IMR-90 (cell line): ENCODE results near the gene EHBP1. TPM values are rescaled to one million over a fixed set of nuclear protein-coding genes. Genes with fewer than 3 reads are reported as not detected.

Experiments
- ATAC-seq: fragments of 200-7000 bp; cut with Tn5 transposase; 2 replicates; pipeline ENCODE4 v1.9.1; 2020; ENCODE audit warnings: low read depth, mild to moderate bottlenecking, moderate library complexity
- BruUV-seq: library from RNA; stranded (reverse); fragments of 400-500 nt; replicated peaks from 2 replicates; lab custom pipeline; 2021; lab: Mats Ljungman, UMichigan
- CTCF ChIA-PET: fragments of 300-600 bp; formaldehyde crosslinking; extraction: SDS; loops from one replicate; lab custom pipeline; 2021; ENCODE audit warnings: antibody characterized with exemption; lab: Yijun Ruan, JAX
- POLR2A ChIA-PET: fragments of 300-600 bp; sonication (Branson Sonifier 250); formaldehyde crosslinking; loops from one replicate; lab custom pipeline; 2022; ENCODE audit warnings: antibody characterized with exemption; ENCODE audit not compliant: unreplicated experiment; lab: Charles Lee
- DNase-seq: peaks from one replicate; pipeline ENCODE4 v3.0.0; 2013
- H2AFZ ChIP-seq: replicated peaks from 2 replicates; pipeline ENCODE3; 2013; ENCODE audit warnings: low read length, mild to moderate bottlenecking; ENCODE audit not compliant: poor library complexity
- H2AK5ac ChIP-seq: 2 replicates; pipeline ENCODE4 v1.6.1; 2013; ENCODE audit warnings: low read depth, low read length, inconsistent platforms
- H2AK9ac ChIP-seq: replicated peaks from 2 replicates; pipeline ENCODE3; 2013; ENCODE audit warnings: mild to moderate bottlenecking, low read depth, low read length, moderate library complexity; ENCODE audit not compliant: poor library complexity
- H2BK120ac ChIP-seq: 2 replicates; pipeline ENCODE4 v1.6.1; 2013; ENCODE audit warnings: low read depth, low read length, inconsistent platforms
- H2BK15ac ChIP-seq: 3 replicates; pipeline ENCODE4 v1.6.1; 2013; ENCODE audit warnings: low read depth, low read length, inconsistent platforms
- H2BK20ac ChIP-seq: 2 replicates; pipeline ENCODE4 v1.6.1; 2013; ENCODE audit warnings: low read depth, mild to moderate bottlenecking, inconsistent platforms, low read length, moderate library complexity
- H2BK5ac ChIP-seq: 2 replicates; pipeline ENCODE4 v1.6.1; 2013; ENCODE audit warnings: mild to moderate bottlenecking, low read depth, low read length, inconsistent platforms; ENCODE audit not compliant: poor library complexity, severe bottlenecking
- H3K14ac ChIP-seq: replicated peaks from 2 replicates; pipeline ENCODE4 v1.6.1; 2013; ENCODE audit warnings: low read depth, low read length, inconsistent platforms
- H3K18ac ChIP-seq: 2 replicates; pipeline ENCODE4 v1.6.1; 2013; ENCODE audit warnings: low read depth, low read length, control low read depth
- H3K23ac ChIP-seq: 2 replicates; pipeline ENCODE4 v1.6.1; 2013; ENCODE audit warnings: low read depth, low read length, inconsistent platforms
- H3K27ac ChIP-seq: 2 replicates; pipeline ENCODE4 v1.5.1; 2013; ENCODE audit warnings: mild to moderate bottlenecking, control low read depth, low read length; ENCODE audit not compliant: insufficient read depth
- H3K27me3 ChIP-seq: 2 replicates; pipeline ENCODE4 v1.6.1; 2013; ENCODE audit warnings: low read length; ENCODE audit not compliant: control insufficient read depth, insufficient read depth
- H3K36me3 ChIP-seq: 2 replicates; pipeline ENCODE4 v1.6.1; 2013; ENCODE audit warnings: low read length, mixed read lengths; ENCODE audit not compliant: control insufficient read depth, insufficient read depth
- H3K4ac ChIP-seq: 2 replicates; pipeline ENCODE4 v1.6.1; 2013; ENCODE audit warnings: low read depth, low read length, inconsistent platforms
- H3K4me1 ChIP-seq: 2 replicates; pipeline ENCODE4 v1.6.1; 2013; ENCODE audit warnings: low read length, mixed read lengths; ENCODE audit not compliant: control insufficient read depth, insufficient read depth
- H3K4me2 ChIP-seq: 2 replicates; pipeline ENCODE4 v1.6.1; 2013; ENCODE audit warnings: low read depth, mild to moderate bottlenecking, control low read depth, low read length, moderate library complexity
- H3K4me3 ChIP-seq: 2 replicates; pipeline ENCODE4 v1.5.1; 2013; ENCODE audit warnings: low read depth, mild to moderate bottlenecking, control low read depth, low read length, moderate library complexity; ENCODE audit not compliant: insufficient read depth
- H3K56ac ChIP-seq: 2 replicates; pipeline ENCODE4 v1.6.1; 2013; ENCODE audit warnings: low read length, inconsistent platforms; ENCODE audit not compliant: insufficient read depth; ENCODE audit errors: extremely low read depth
- H3K79me1 ChIP-seq, 2 experiments: 2 replicates each; pipeline ENCODE4 v1.6.1; 2013; ENCODE audit warnings: low read length in 2 of 2, inconsistent platforms in 1 of 2, low read depth in 1 of 2
- H3K9ac ChIP-seq: 2 replicates; pipeline ENCODE4 v1.6.1; 2013; ENCODE audit warnings: low read depth, low read length, control low read depth
- H3K9me1 ChIP-seq: 2 replicates; pipeline ENCODE4 v1.6.1; 2013; ENCODE audit warnings: low read length, inconsistent platforms; ENCODE audit not compliant: insufficient read depth
- H3K9me3 ChIP-seq: 2 replicates; pipeline ENCODE4 v1.6.1; 2013; ENCODE audit warnings: low read length; ENCODE audit not compliant: control insufficient read depth, insufficient read depth
- H4K20me1 ChIP-seq: 2 replicates; pipeline ENCODE4 v1.6.1; 2013; ENCODE audit warnings: low read length, inconsistent platforms; ENCODE audit not compliant: insufficient read depth
- H4K5ac ChIP-seq: 2 replicates; pipeline ENCODE4 v1.6.1; 2013; ENCODE audit warnings: mild to moderate bottlenecking, low read depth, low read length, control low read depth
- H4K8ac ChIP-seq, 2 experiments: 2 replicates each; pipeline ENCODE4 v1.6.1; 2013; ENCODE audit warnings: low read depth in 2 of 2, low read length in 2 of 2, control low read depth in 1 of 2, inconsistent platforms in 1 of 2
- H4K91ac ChIP-seq: 2 replicates; pipeline ENCODE4 v1.6.1; 2013; ENCODE audit warnings: low read depth, low read length, inconsistent platforms; ENCODE audit not compliant: insufficient read depth
- BHLHE40 ChIP-seq: fragments of 150-350 bp; IDR thresholded peaks from 2 replicates; pipeline ENCODE4 v1.6.1; 2016; ENCODE audit warnings: mild to moderate bottlenecking, low read depth, low read length
- CEBPB ChIP-seq: IDR thresholded peaks from 2 replicates; pipeline ENCODE4 v1.6.1; 2012; ENCODE audit warnings: low read depth, low read length, improper control_type of control experiment
- CHD1 ChIP-seq: IDR thresholded peaks from 2 replicates; pipeline ENCODE4 v1.6.1; 2012; ENCODE audit warnings: low read depth, low read length, improper control_type of control experiment
- ELK1 ChIP-seq: fragments of 150-350 bp; IDR thresholded peaks from 2 replicates; pipeline ENCODE4 v1.6.1; 2016; ENCODE audit warnings: low read depth, mild to moderate bottlenecking, low read length, moderate library complexity, borderline replicate concordance
- FOS ChIP-seq: fragments of 150-350 bp; IDR thresholded peaks from 2 replicates; pipeline ENCODE4 v1.6.1; 2016; ENCODE audit warnings: low read depth, low read length
- MAFK ChIP-seq: IDR thresholded peaks from 2 replicates; pipeline ENCODE4 v1.6.1; 2012; ENCODE audit warnings: low read depth, low read length, improper control_type of control experiment
- MAZ ChIP-seq: IDR thresholded peaks from 2 replicates; pipeline ENCODE4 v1.6.1; 2012; ENCODE audit warnings: low read depth, mild to moderate bottlenecking, low read length, improper control_type of control experiment, moderate library complexity, borderline replicate concordance
- MXI1 ChIP-seq: IDR thresholded peaks from 2 replicates; pipeline ENCODE4 v1.6.1; 2012; ENCODE audit warnings: low read depth, mild to moderate bottlenecking, low read length, moderate library complexity, borderline replicate concordance
- NFE2L2 ChIP-seq: fragments of 150-350 bp; IDR thresholded peaks from 2 replicates; pipeline ENCODE4 v1.6.1; 2016; ENCODE audit warnings: low read depth, mild to moderate bottlenecking, low read length
- POLR2A ChIP-seq: IDR thresholded peaks from 2 replicates; pipeline ENCODE4 v1.6.1; 2012; ENCODE audit warnings: mild to moderate bottlenecking, low read depth, low read length
- RAD21 ChIP-seq: IDR thresholded peaks from 2 replicates; pipeline ENCODE4 v1.6.1; 2012; ENCODE audit warnings: low read length, improper control_type of control experiment
- RCOR1 ChIP-seq: IDR thresholded peaks from 2 replicates; pipeline ENCODE4 v1.6.1; 2012; ENCODE audit warnings: mild to moderate bottlenecking, low read length, improper control_type of control experiment; ENCODE audit not compliant: insufficient replicate concordance
- RFX5 ChIP-seq: IDR thresholded peaks from 2 replicates; pipeline ENCODE4 v1.8.0; 2012; ENCODE audit warnings: low read depth, mild to moderate bottlenecking, low read length, moderate library complexity
- SMC3 ChIP-seq: fragments of 150-350 bp; IDR thresholded peaks from 2 replicates; pipeline ENCODE4 v1.6.1; 2016; ENCODE audit warnings: low read depth, mild to moderate bottlenecking, antibody characterized with exemption, low read length, moderate library complexity
- WGBS, 2 experiments: methylation state at CpG; one replicate each; pipeline versions ENCODE4 v1.1.5 to v1.1.7; 2013; ENCODE audit warnings: missing lambda C conversion rate in 2 of 2; ENCODE audit not compliant: insufficient read length in 1 of 2; ENCODE audit errors: extremely low coverage in 2 of 2; 5-methylcytosine and 5-hydroxymethylcytosine counted together
- dilution Hi-C: fragments of 300-500 bp; cut with HindIII; formaldehyde crosslinking; loops from one replicate; pipeline ENCODE4 v1.14.3; 2018; ENCODE audit warnings: low sequenced_read_pairs; ENCODE audit not compliant: unreplicated experiment
- in situ Hi-C: fragments of 300-500 bp; cut with MboI; formaldehyde crosslinking; loops from 3 replicates; pipeline ENCODE4 v1.14.3; 2019; ENCODE audit warnings: low sequenced_read_pairs, inconsistent platforms, mixed read lengths
- intact Hi-C: fragments of 100-400 bp; cut with micrococcal nuclease; formaldehyde crosslinking; loops from 2 replicates; pipeline ENCODE4 v1.10.0; 2022
- polyA plus RNA-seq, 3 experiments: library from polyadenylated mRNA; depleted of rRNA; stranded (reverse); fragments of >200 nt; gene quantifications; 2 replicates each; pipeline ENCODE4 v1.2.3, GENCODE V29; 2012; ENCODE audit warnings: low replicate concordance in 1 of 3
- total RNA-seq: library from RNA; depleted of rRNA; stranded (reverse); fragments of >200 nt; gene quantifications from 2 replicates; pipeline ENCODE4 v1.2.3, GENCODE V29; 2012
- TF ChIP-seq, protein P1 (sequence below): conservative IDR thresholded peaks from 2 replicates; pipeline ENCODE4 v1.5.1; 2012; ENCODE audit warnings: mild to moderate bottlenecking, low read depth, low read length, improper control_type of control experiment
- TF ChIP-seq, protein P2 (sequence below): fragments of 150-350 bp; IDR thresholded peaks from 2 replicates; pipeline ENCODE4 v1.6.1; 2017; ENCODE audit warnings: mild to moderate bottlenecking, antibody characterized with exemption, low read length, low read depth

The EHBP1 gene
- total and polyA plus RNA-seq, 2 of the 4 experiments (the other 2 are of a cell fraction): 28.3 to 44.4 TPM

DNA sequence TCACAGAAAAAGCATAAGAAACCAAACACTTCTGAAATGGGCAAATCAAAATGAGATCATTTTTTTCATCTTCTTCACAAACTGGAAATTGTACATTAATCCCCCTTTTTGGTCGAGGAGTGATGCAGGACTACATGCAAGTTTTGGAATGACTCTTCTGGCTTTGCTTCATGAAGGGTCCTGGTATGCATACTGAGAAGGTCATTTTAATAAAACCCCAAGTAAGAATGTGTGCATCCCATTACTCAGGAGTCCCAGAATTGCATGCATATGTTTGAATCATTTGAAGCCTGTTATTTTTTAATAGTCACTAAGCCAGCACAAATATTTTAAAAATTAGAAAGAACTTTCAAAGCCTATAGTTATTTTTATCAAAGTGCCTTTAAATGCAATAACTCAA lies 16.7 kb upstream of the EHBP1 start:
- H3K9me1 ChIP-seq: no peaks in the 10 kb centered on the region
- no peak overlapping the region for H2BK120ac ChIP-seq
- H2BK5ac ChIP-seq: no peak overlapping the region
- TF ChIP-seq, protein P1, sequence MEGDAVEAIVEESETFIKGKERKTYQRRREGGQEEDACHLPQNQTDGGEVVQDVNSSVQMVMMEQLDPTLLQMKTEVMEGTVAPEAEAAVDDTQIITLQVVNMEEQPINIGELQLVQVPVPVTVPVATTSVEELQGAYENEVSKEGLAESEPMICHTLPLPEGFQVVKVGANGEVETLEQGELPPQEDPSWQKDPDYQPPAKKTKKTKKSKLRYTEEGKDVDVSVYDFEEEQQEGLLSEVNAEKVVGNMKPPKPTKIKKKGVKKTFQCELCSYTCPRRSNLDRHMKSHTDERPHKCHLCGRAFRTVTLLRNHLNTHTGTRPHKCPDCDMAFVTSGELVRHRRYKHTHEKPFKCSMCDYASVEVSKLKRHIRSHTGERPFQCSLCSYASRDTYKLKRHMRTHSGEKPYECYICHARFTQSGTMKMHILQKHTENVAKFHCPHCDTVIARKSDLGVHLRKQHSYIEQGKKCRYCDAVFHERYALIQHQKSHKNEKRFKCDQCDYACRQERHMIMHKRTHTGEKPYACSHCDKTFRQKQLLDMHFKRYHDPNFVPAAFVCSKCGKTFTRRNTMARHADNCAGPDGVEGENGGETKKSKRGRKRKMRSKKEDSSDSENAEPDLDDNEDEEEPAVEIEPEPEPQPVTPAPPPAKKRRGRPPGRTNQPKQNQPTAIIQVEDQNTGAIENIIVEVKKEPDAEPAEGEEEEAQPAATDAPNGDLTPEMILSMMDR: no peak
- TF ChIP-seq RFX5 (no peak), BHLHE40 (no peak), FOS (no peak), NFE2L2 (no peak), MAFK (no peak), CEBPB (no peak), SMC3 (no peak), POLR2A (no peak), RCOR1 (no peak), ELK1 (no peak), RAD21 (no peak), MXI1 (no peak), MAZ (no peak), CHD1 (no peak)
- TF ChIP-seq, protein P2, sequence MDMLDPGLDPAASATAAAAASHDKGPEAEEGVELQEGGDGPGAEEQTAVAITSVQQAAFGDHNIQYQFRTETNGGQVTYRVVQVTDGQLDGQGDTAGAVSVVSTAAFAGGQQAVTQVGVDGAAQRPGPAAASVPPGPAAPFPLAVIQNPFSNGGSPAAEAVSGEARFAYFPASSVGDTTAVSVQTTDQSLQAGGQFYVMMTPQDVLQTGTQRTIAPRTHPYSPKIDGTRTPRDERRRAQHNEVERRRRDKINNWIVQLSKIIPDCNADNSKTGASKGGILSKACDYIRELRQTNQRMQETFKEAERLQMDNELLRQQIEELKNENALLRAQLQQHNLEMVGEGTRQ: no peak
- H2AFZ ChIP-seq: no peak overlapping the region
- in situ Hi-C loops: no loop called here
- H3K79me1 ChIP-seq: no peaks in the 10 kb centered on the region
- H3K4me3 ChIP-seq: no peak overlapping the region
- H4K20me1 ChIP-seq: no peaks in the 10 kb centered on the region
- H3K9me3 ChIP-seq: no peaks in the 10 kb centered on the region
- no peak overlapping the region for H4K5ac ChIP-seq
- H3K27ac ChIP-seq: no peak overlapping the region
- H2AK5ac ChIP-seq: no peak overlapping the region
- no peak overlapping the region for H4K8ac ChIP-seq
- H2BK20ac ChIP-seq: no peak overlapping the region
- no peak overlapping the region for H3K56ac ChIP-seq
- intact Hi-C loops: no loop called here
- no peak overlapping the region for H3K14ac ChIP-seq
- H3K4me1 ChIP-seq: no peaks in the 10 kb centered on the region
- H3K18ac ChIP-seq: no peak overlapping the region
- H3K23ac ChIP-seq: no peak overlapping the region
- ChIA-PET CTCF (no interaction called here), POLR2A (no interaction called here)
- ATAC-seq (no peak), DNase-seq (no peak)
- no CpG with 5 or more reads among the region's 1 CpG for WGBS, 2 experiments
- no peak overlapping the region for H2AK9ac ChIP-seq
- no TSS peak for BruUV-seq
- no peaks in the 10 kb centered on the region for H3K36me3 ChIP-seq
- H3K4me2 ChIP-seq: no peak overlapping the region
- no peak overlapping the region for H3K4ac ChIP-seq
- no peak overlapping the region for H4K91ac ChIP-seq
- dilution Hi-C loops: no loop called here
- H3K9ac ChIP-seq: no peak overlapping the region
- H2BK15ac ChIP-seq: no peak overlapping the region
- H3K27me3 ChIP-seq: peaks cover 4% of the 10 kb centered on the region; the same call in 1 of the 2 replicates
